GM19238 (cell line): Measurements from ENCODE around the gene TRIM28.
A peak's percentile ranks its signal among the peaks of the same experiment; 100 is the strongest.

ENCODE experiments used
- DNase-seq: peaks from one replicate; pipeline ENCODE4 v3.0.0; 2011; ENCODE audit warnings: low spot score; ENCODE audit not compliant: insufficient read length

Gene TRIM28

DNA sequence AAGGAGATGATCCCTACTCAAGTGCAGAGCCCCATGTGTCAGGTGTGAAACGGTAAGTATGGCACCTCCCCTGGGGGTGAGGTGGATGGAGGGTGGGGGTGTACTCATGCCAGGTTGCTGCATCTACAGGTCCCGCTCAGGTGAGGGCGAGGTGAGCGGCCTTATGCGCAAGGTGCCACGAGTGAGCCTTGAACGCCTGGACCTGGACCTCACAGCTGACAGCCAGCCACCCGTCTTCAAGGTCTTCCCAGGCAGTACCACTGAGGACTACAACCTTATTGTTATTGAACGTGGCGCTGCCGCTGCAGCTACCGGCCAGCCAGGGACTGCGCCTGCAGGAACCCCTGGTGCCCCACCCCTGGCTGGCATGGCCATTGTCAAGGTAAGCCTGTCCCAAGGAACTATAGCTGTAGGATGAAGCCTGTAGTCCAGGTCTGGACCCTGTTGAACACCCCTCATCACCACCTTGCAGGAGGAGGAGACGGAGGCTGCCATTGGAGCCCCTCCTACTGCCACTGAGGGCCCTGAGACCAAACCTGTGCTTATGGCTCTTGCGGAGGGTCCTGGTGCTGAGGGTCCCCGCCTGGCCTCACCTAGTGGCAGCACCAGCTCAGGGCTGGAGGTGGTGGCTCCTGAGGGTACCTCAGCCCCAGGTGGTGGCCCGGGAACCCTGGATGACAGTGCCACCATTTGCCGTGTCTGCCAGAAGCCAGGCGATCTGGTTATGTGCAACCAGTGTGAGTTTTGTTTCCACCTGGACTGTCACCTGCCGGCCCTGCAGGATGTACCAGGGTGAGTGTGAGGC, 5.2 kb downstream of the TRIM28 start:
- no peak for DNase-seq

DNA sequence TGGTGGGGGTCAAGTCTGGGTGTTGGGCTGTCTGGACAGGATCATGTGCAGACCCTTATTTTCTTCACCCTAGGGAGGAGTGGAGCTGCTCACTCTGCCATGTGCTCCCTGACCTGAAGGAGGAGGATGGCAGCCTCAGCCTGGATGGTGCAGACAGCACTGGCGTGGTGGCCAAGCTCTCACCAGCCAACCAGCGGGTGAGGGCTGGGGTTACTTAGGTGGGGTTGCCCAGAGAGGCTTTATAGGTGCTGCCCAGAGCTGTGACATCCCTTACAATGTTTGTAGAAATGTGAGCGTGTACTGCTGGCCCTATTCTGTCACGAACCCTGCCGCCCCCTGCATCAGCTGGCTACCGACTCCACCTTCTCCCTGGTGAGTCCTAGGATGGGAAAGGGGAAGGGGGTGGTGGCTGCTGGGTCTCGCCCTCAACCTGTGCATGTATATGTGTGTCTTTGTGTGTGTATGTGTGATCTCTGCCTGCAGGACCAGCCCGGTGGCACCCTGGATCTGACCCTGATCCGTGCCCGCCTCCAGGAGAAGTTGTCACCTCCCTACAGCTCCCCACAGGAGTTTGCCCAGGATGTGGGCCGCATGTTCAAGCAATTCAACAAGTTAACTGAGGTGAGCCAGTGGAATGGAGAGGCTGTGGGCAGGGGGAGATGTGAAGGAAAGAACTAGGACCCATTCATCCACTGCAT, 5.9 kb downstream of the TRIM28 start:
- DNase-seq, result no peak

DNA sequence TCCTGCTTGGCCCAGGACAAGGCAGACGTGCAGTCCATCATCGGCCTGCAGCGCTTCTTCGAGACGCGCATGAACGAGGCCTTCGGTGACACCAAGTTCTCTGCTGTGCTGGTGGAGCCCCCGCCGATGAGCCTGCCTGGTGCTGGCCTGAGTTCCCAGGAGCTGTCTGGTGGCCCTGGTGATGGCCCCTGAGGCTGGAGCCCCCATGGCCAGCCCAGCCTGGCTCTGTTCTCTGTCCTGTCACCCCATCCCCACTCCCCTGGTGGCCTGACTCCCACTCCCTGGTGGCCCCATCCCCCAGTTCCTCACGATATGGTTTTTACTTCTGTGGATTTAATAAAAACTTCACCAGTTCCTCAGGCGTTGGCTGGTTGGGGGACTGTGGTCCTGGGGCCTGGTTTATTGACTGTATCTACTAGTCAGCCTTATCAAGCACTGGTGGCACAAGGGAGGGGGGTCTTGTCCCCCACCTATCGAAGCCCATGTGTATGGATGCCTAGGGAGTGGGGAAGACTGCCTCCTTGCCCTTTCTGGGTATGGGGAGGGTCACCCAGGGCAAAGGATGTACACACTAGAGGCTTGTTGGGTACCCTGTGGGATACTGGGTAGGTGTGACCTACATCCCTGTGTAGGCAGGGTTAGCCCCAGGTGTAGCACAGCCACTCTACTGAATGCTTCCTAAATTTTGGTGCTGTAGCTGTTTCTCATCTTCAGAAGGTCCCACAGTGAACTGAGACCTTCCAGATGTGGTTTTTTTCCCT, 6.7 kb downstream of the TRIM28 start:
- DNase-seq, result no peak

- DNase-seq, result no peak
Observed at GRCh38 chr19:58551123-58551497, 7.2 kb downstream of the TRIM28 start.

DNA sequence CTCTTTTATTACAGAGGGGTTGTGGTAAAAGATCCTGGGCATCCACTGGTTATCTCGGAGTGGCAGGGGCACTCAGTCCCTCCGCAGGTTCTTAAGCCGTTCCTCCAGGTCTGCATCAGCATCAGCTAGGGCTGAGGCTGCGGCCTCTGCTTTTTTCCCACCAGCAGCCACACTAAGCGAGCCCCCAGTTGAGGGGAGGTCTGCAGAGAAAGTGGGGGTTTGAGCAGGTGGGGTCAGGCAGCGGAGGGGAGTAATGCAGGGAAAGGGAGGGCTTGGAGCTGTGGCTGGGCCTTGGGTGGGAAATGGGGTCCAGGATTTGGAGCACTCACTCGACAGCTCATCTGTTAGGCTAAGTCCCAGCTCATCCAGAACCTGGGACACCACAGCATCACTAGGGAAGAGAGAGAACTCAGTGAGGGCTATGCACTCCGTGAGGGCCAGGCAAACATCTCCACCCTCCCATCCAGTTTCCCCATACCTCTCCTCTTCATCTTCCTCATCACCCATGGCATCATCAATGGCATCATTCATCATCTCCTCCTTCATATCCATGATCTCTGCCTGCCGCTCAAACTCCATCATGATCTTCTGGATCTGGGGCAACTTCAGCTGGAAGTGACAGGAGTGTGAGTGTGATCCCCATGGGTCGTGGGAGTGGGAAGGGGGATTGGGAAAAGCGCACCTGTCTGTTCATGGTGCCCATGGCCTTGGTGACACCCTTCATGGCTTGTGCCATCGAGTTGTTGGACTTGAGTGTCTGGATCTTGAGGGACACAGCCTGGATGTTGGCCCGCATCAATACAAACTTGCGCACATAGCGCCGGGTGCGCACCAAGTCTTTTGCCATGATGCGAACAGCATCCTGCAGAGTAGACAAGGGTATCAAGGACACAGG, 8.0 kb downstream of the TRIM28 start:
- no peak for DNase-seq

- no peak for DNase-seq
Observed at GRCh38 chr19:58552655-58553054, 8.8 kb downstream of the TRIM28 start.

DNA sequence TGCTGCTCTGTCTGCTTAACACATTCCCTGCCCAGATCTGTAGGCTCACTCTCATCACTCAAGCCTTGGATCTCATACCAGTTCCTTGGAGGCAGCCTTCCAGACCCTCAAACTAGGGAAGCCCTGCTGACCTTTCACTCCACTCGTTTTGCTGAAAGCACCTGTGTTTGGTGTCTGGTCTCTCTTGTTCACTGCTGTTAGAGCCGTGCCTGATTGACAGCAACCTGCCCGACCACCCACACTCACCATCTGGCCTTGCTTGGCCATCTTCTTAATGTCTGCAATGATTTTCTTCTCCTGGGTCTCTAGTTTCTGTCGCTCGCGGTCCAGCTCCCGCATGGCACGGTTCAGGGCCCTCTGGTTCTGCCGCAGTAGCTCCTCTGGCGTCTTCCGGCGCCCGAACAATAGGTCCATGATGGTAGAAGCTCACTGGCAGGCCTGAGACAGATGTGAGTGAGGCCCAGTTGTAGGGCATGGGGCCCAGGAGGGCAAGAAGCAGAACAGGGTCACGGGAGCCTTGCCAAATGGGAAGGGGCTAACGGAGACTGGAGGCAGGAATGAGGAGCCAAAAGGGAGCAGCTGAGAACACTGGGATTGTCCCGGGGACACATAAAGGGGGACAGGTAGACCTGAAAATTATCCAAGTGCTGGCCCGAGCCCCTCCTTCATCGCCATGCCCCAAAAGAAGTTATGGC, 10.1 kb downstream of the TRIM28 start:
- DNase-seq, result no peak

- DNase-seq, result peak; percentile 95
Observed at GRCh38 chr19:58554494-58555368, 10.9 kb downstream of the TRIM28 start, which contains the start of gene CHMP2A. Gene CHMP2A, minus strand, starts transcription at chr19:58555105. Its CDS starts 893 bp downstream, at chr19:58554212.

DNA sequence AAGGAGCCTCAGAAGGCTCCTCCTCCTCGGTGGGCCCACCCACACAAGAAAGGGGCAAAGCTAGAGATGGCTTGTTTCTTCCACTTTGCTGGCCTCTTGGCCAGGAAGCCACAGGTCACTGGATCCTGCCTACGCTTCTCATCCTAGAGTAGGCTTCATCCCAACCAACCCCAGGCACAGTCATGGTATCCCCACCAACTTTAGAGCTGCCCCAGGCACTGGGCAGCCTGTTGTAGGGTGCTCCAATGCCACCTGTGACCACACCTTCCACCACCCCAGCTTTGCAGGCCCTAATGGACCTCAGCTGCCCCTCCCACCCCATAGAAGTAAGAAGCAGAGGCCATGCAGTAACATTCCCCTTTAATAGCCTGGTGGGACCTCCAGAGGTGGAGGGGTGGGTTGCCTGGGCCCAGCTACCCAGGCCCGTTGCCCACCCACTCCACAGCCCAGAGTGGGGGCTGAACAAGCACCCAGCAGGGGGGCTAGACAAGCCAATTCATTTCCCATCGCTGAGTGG, 11.6 kb downstream of the TRIM28 start:
- DNase-seq, result no peak

DNA sequence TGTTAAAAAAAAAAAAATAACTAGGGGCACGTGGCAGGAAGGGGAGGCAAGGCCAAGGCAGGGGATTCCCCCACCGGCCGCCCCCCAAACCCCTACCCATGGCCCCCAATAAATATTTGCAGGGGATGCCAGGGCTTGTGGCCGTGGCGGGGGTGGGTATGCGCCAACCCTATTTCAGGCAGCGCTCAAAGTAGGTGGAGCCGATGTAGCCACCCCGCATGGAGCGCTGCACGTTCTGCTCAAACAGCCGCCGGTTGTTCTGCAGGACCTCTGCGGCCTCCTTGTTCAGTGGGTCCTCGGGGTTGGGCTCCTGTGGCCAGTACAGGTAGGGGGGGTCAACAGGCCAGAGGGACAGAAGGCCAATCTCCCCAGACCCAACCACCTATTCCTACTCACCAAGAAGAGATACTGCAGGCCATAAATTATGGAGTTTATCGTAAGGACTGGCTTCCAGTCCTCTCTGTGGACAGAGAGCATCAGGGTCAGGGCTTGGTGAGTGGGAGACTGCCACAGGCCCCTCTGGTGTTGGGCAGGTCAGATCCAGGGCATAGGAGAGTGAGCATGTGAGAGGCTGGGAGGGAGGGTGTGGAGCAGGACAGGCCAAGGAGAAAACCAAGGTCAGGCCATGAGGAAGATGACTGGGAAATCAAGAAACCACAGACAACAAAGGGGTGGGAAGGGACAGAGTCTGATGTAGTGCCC, 12.2 kb downstream of the TRIM28 start:
- DNase-seq, result no peak

DNA sequence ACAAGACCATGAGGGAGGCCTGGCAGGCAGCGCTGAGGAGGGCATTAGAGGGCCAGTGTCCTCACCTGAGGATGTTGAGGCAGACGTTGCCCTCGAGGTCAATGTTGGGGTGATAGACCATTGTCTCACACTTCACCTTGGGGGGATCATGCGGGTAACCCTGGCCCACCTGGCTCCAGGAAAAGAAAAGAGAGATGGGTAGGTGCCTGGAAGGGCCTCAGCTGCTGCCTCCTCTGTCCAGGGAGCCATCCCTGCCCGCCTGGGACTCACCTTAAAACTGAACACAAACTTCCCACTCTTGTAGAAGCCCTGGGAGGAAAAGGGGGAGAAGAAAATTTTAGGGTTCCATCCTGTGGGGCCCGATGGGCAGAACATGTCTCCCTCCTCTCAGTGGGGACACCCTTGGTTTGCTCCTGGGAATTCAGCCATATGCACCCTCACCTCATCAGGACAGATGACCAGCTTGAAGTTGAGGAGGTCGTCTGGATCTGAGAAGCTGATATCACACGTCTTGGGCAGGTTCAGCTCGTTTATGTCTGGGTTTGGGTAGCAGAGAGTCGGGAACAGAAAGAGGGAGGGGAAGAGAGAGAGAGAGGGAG, 12.9 kb downstream of the TRIM28 start:
- no peak for DNase-seq

- DNase-seq, result no peak
Observed at GRCh38 chr19:58557221-58558065, 13.6 kb downstream of the TRIM28 start.

DNA sequence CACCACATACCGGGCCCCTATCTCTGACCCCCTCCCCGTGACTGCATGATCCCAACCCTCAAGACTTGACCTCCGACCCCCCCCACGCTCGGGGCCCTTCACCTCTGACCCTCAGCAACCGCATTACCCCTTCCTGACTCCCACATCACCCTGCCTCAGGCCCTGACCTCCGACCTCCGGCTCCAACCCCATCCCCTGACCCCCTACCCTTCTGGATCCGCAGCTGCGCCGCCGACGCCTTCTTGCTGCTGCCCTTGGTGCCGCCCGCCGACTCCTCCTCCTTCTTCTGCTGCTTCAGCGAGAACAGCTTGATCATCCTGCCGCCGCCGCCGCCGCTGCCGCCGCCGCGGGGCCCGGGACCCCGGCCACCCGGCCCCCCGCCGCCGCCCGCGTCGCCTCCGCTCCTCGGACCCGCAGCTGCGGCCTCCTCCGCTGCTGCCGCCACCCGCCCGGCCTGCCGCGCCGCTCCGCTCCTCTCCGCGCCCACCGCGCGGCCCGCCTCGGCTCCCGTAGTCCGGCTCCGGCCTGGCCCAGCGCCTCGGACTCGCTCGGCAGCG, 14.3 kb downstream of the TRIM28 start, which contains the start of gene UBE2M:
Gene UBE2M, minus strand, starts transcription at position 546 of the 557 bp plus-strand sequence. Its CDS starts 230 bp downstream, at position 316.
- no peak for DNase-seq

DNA sequence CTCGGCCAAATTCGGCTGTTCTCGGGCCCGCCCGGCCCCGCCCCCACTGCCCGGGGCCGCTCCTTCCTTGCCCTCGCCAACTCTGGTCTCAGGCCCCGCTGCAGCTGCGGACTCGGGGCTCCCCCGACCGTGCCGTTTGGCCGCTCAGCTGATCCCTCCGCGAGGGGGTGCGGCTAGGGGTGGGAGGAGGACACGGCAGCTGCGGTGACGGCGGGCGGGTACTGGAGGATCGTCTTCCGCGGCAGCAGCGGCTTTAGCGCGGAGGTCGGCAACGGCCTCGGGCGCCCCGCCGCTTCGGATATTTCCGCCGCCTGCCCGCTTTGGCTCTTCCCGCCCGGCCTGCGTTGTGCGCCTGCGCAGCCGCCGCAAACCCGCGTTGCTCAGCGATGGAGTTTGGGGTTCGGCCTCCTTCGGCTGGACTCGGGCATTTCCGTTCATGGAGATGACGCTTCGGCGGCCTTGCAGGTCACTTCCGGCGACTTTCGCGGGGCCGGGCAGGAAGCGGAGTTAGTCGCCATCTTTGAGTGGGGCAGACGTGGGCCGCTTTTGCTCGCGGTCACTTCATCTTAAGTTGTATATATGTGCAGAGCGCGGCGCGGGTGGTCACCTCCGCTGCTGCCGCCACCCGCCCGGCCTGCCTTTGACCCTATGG, 14.9 kb downstream of the TRIM28 start:
- peak; percentile 93 for DNase-seq

GRCh38 chr19:58559275-58560006, 15.6 kb downstream of the TRIM28 start:
- DNase-seq, result peak; percentile 96
